Spinal cord (tissue), 10 donors: Measurements from ENCODE around the gene POU2F1. TPM values are rescaled to one million over a fixed set of nuclear protein-coding genes. Genes with fewer than 3 reads are reported as not detected.
"Not testable (repeated sequence)": the region's sequence is repeated elsewhere in the genome, so short reads cannot be mapped to it uniquely, and the experiment has no call there.

Experiments
- DNase-seq, 6 donors: peaks; one replicate each; pipeline versions ENCODE4 v3.0.0 to v3.0.0-alpha.2; 2013 to 2015; ENCODE audit warnings: low spot score in 6 of 6, low read depth in 4 of 6
- H3K27ac ChIP-seq: one replicate; pipeline ENCODE4 v1.5.1; 2013; ENCODE audit warnings: low read depth, low read length, control low read depth
- H3K27me3 ChIP-seq: one replicate; pipeline ENCODE4 v1.6.1; 2013; ENCODE audit warnings: low read length; ENCODE audit not compliant: control insufficient read depth, insufficient read depth
- H3K36me3 ChIP-seq: one replicate; pipeline ENCODE4 v1.6.1; 2013; ENCODE audit warnings: low read length; ENCODE audit not compliant: control insufficient read depth, insufficient read depth
- H3K4me1 ChIP-seq: one replicate; pipeline ENCODE4 v1.6.1; 2013; ENCODE audit warnings: low read length; ENCODE audit not compliant: control insufficient read depth, insufficient read depth
- H3K4me3 ChIP-seq: one replicate; pipeline ENCODE4 v1.5.1; 2013; ENCODE audit warnings: low read depth, low read length, control low read depth
- H3K9me3 ChIP-seq: one replicate; pipeline ENCODE4 v1.6.1; 2013; ENCODE audit warnings: low read length; ENCODE audit not compliant: control insufficient read depth, insufficient read depth
- WGBS: methylation state at CpG from one replicate; pipeline ENCODE4 v1.1.5; 2013; ENCODE audit warnings: missing lambda C conversion rate; ENCODE audit not compliant: insufficient coverage; 5-methylcytosine and 5-hydroxymethylcytosine counted together
- polyA plus RNA-seq, 2 donors: library from polyadenylated mRNA; unstranded; fragments of 120-200 nt; gene quantifications; one replicate each; pipeline ENCODE4 v1.2.1, GENCODE V29; 2013; ENCODE audit not compliant: insufficient read length in 2 of 2
- total RNA-seq, 2 donors: library from RNA; depleted of rRNA in 1 of 2; stranded (reverse); fragments of 120-200 nt in 1 of 2; fragments of >200 nt in 1 of 2; gene quantifications; one replicate each; pipeline versions ENCODE4 v1.2.3 to v1.2.4, GENCODE V29; 2013 to 2014
- donor health status: healthy.

POU2F1 gene
- total and polyA plus RNA-seq, 4 donors: 14.2 to 28.8 (median 17.3) TPM

- no peak for DNase-seq
- Histone ChIP-seq H3K4me3 (no peak overlapping the region), H3K27ac (no peak overlapping the region), H3K4me1 (peaks cover 3% of the 10 kb centered on the region), H3K9me3 (no peaks in the 10 kb centered on the region), H3K36me3 (no peaks in the 10 kb centered on the region), H3K27me3 (no peaks in the 10 kb centered on the region)
These were observed 3.9 kb upstream of the POU2F1 start for GRCh38 chr1:167216809-167217208.

- H3K27ac ChIP-seq: no peak overlapping the region
- no peaks in the 10 kb centered on the region for H3K36me3 ChIP-seq
- peaks cover 3% of the 10 kb centered on the region for H3K4me1 ChIP-seq
- H3K27me3 ChIP-seq: no peaks in the 10 kb centered on the region
- H3K4me3 ChIP-seq: peak overlapping the region; percentile 99
- 8% methylated on average over 2 of the region's 5 CpGs for WGBS
- peak in 2 of 6 donors; percentile 15 to 28 for DNase-seq
- no peaks in the 10 kb centered on the region for H3K9me3 ChIP-seq
These were observed 1.5 kb upstream of the POU2F1 start for GRCh38 chr1:167219194-167219593.

- H3K36me3 ChIP-seq: no peaks in the 10 kb centered on the region
- DNase-seq: peak in 5 of 6 donors; percentile 67 to 96 (median 79)
- no peaks in the 10 kb centered on the region for H3K9me3 ChIP-seq
- H3K4me1 ChIP-seq: peaks cover 3% of the 10 kb centered on the region
- peak overlapping the region; percentile 91 for H3K27ac ChIP-seq
- WGBS: under 1% methylated on average over 42 of the region's 55 CpGs
- peak overlapping the region; percentile 99 for H3K4me3 ChIP-seq
- no peaks in the 10 kb centered on the region for H3K27me3 ChIP-seq
These were observed 795 bp upstream of the POU2F1 start for GRCh38 chr1:167219646-167220536.

GRCh38 chr1:167221126-167221737 lies 546 bp downstream of the POU2F1 start:
- H3K4me3 ChIP-seq: peak overlapping the region; percentile 92
- DNase-seq: no peak
- H3K36me3 ChIP-seq: no peaks in the 10 kb centered on the region
- peak overlapping the region; percentile 95 for H3K27ac ChIP-seq
- 0% methylated on average over 46 of the region's 76 CpGs for WGBS
- H3K4me1 ChIP-seq: peaks cover 3% of the 10 kb centered on the region
- no peaks in the 10 kb centered on the region for H3K27me3 ChIP-seq
- no peaks in the 10 kb centered on the region for H3K9me3 ChIP-seq

- Histone ChIP-seq H3K27me3 (no peaks in the 10 kb centered on the region), H3K4me3 (peak overlapping the region; percentile 59), H3K27ac (peak overlapping the region; percentile 87), H3K36me3 (no peaks in the 10 kb centered on the region), H3K4me1 (peaks cover 3% of the 10 kb centered on the region), H3K9me3 (no peaks in the 10 kb centered on the region)
- peak in 4 of 6 donors; percentile 41 to 86 (median 66) for DNase-seq
- WGBS: under 1% methylated on average over 14 of the region's 54 CpGs
These were observed 1.3 kb downstream of the POU2F1 start for GRCh38 chr1:167221738-167222610.

GRCh38 chr1:167223144-167224103 lies 2.7 kb downstream of the POU2F1 start:
- Histone ChIP-seq H3K4me3 (no peak overlapping the region), H3K27ac (no peak overlapping the region), H3K9me3 (no peaks in the 10 kb centered on the region), H3K27me3 (no peaks in the 10 kb centered on the region), H3K4me1 (peaks cover 3% of the 10 kb centered on the region), H3K36me3 (no peaks in the 10 kb centered on the region)
- peak in 2 of 6 donors; percentile 11 to 61 for DNase-seq
- WGBS: 57% methylated on average over 4 of the region's 10 CpGs

GRCh38 chr1:167224734-167225235 lies 4.1 kb downstream of the POU2F1 start:
- not testable (repeated sequence) for DNase-seq, H3K4me1 ChIP-seq
- WGBS: 75% methylated on average over 12 of the region's 15 CpGs

GRCh38 chr1:167225920-167226319 lies 5.2 kb downstream of the POU2F1 start:
- Histone ChIP-seq H3K36me3 (no peaks in the 10 kb centered on the region), H3K4me1 (no peaks in the 10 kb centered on the region), H3K4me3 (no peak overlapping the region), H3K27ac (no peak overlapping the region), H3K9me3 (no peaks in the 10 kb centered on the region), H3K27me3 (no peaks in the 10 kb centered on the region)
- DNase-seq: no peak
- no CpG with 5 or more reads among the region's 2 CpGs for WGBS

More at GRCh38 chr1:167224734-167225235, 4.1 kb downstream of the POU2F1 start:
- H3K4me3 ChIP-seq, H3K36me3 ChIP-seq, H3K9me3 ChIP-seq, H3K27ac ChIP-seq, H3K27me3 ChIP-seq: not testable (repeated sequence)
